Activated naive CD8-positive, alpha-beta T cell treated with anti-CD3 and anti-CD28 coated beads, Interleukin-2, amount 50 U/mL, for 24 hours (primary cell): ENCODE data around the gene GOLT1B.

Experiments
- ATAC-seq: fragments of 150-1000 bp; cut with Tn5 transposase; one replicate; pipeline ENCODE4 v1.10.0; 2021
- DNase-seq: peaks from one replicate; pipeline ENCODE4 v3.0.0; 2021
- H3K27ac Mint-ChIP-seq: one replicate; pipeline ENCODE4 v1.8.0; 2021; ENCODE audit warnings: mild to moderate bottlenecking, mixed read lengths
- H3K27me3 Mint-ChIP-seq: one replicate; pipeline ENCODE4 v1.8.0; 2021; ENCODE audit warnings: mixed read lengths
- H3K36me3 Mint-ChIP-seq: one replicate; pipeline ENCODE4 v1.8.0; 2021; ENCODE audit warnings: low read depth, mixed read lengths
- H3K4me1 Mint-ChIP-seq: one replicate; pipeline ENCODE4 v1.8.0; 2021; ENCODE audit warnings: mixed read lengths
- H3K4me3 Mint-ChIP-seq: one replicate; pipeline ENCODE4 v1.8.0; 2021; ENCODE audit warnings: mild to moderate bottlenecking, moderate library complexity, mixed read lengths
- H3K9me3 Mint-ChIP-seq: one replicate; pipeline ENCODE4 v1.8.0; 2021; ENCODE audit warnings: mixed read lengths

GOLT1B gene

GRCh38 chr12:21566223-21566906, 64.8 kb downstream of the GOLT1B start:
- no peak overlapping the region for H3K27ac Mint-ChIP-seq
- H3K9me3 Mint-ChIP-seq: no peaks in the 10 kb centered on the region
- no peak for ATAC-seq
- no peaks in the 10 kb centered on the region for H3K4me1 Mint-ChIP-seq
- H3K36me3 Mint-ChIP-seq: no peaks in the 10 kb centered on the region
- H3K27me3 Mint-ChIP-seq: no peaks in the 10 kb centered on the region
- DNase-seq: no peak
- no peak overlapping the region for H3K4me3 Mint-ChIP-seq

DNA sequence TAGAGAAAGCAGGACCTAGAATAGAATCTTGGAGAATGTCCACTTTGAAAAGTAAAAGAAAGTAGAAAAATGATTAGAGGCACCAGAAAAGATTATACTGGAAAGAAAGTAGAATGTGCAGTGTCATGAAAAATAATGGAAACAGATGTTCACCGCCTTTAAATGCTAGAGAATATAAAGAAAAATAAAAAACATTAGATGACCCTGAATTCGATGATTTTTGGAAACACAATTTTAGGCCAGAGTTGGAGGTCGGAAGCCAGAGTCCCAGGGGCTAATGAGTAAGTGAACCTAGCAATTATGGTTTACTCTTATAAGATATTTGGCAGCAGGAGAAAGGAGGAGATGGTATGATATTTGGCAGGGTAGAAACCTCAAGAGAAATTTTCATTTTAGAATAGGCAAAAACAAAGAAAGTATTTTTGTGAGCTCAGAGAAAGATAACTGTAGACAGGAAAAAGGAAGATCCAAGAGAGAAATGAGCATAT, 65.4 kb downstream of the GOLT1B start:
- Mint-ChIP-seq H3K9me3 (no peaks in the 10 kb centered on the region), H3K4me3 (no peak overlapping the region), H3K27me3 (no peaks in the 10 kb centered on the region), H3K4me1 (no peaks in the 10 kb centered on the region), H3K27ac (no peak overlapping the region), H3K36me3 (no peaks in the 10 kb centered on the region)
- ATAC-seq: no peak
- DNase-seq: no peak
